ENCODE data around the gene CDH23. TPM values are rescaled to one million over a fixed set of nuclear protein-coding genes. Genes with fewer than 3 reads are reported as not detected.

The CDH23 gene
- total RNA-seq, 4 donors from 2014 or later, result 7.1 to 56.2 (median 25.4) TPM

- Histone ChIP-seq H3K27ac (no peak overlapping the region), H3K4me1 (peaks cover 5 to 23% of the 10 kb centered on the region in 2 donors), H3K4me3 (no peak overlapping the region), H3K27me3 (no peaks in the 10 kb centered on the region), H3K36me3 (no peaks in the 10 kb centered on the region), H3K9me3 (no peaks in the 10 kb centered on the region)
- no peak for DNase-seq
- intact Hi-C loops (cut with DNase I; ENCODE audit: low total_unique reads), result no loop called here
- TF ChIP-seq CTCF (IDR thresholded peaks at IDR 0.05) (no peak), POLR2A (IDR thresholded peaks at IDR 0.05) (no peak)
Observed at GRCh38 chr10:71761541-71762113, 364.9 kb downstream of the CDH23 start.

- Histone ChIP-seq H3K4me1 (peaks cover 10 to 27% of the 10 kb centered on the region in 2 donors), H3K36me3 (no peaks in the 10 kb centered on the region), H3K9me3 (no peaks in the 10 kb centered on the region), H3K4me3 (no peak overlapping the region), H3K27ac (no peak overlapping the region), H3K27me3 (no peaks in the 10 kb centered on the region)
- intact Hi-C loops (cut with DNase I; ENCODE audit: low total_unique reads), result no loop called here
- no peak for DNase-seq
- no peak for TF ChIP-seq POLR2A (IDR thresholded peaks at IDR 0.05)
- no peak for TF ChIP-seq CTCF (IDR thresholded peaks at IDR 0.05)
Observed at GRCh38 chr10:71762324-71762723, 365.6 kb downstream of the CDH23 start.

DNA sequence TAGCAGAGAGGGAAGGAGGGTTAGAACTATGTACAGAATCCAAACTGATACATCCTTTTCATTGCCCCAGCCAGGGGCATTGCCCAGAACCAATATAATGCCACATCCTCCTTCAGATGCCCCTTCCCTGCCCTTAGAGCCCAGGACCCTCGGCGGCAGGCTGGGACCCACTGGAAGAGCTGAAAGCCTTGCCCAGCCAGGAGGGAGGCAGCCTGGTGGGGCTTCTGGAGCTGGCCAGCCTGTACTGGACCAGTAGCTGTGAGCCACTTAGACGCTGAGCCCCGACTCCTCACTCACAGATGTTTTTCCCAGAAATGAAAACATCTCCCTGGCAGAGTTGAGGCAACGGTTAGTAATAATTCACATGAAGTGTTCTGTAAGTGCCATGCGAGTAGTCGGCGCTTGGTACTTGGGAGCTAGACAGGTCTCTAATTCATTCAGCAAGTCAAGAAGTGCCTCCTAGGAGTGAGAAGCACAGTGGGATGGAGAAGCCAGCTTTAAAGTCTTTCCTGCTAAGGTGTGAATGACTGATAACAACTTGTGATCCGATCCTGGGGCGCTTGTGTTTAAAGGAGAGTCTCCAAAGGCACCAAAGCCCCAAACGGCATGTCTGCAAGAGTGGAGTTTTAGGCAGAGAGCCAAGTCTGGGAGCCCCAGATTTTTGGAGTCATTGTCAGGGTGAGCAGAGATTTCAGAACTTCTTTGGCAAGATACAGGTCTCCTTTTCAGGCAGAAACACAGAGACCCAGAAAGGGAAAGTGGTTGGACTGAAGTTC lies 366.8 kb downstream of the CDH23 start:
- no peak for TF ChIP-seq CTCF (IDR thresholded peaks at IDR 0.05)
- TF ChIP-seq POLR2A (IDR thresholded peaks at IDR 0.05), result no peak
- intact Hi-C loops (cut with DNase I; ENCODE audit: low total_unique reads), result no loop called here
- H3K4me3 ChIP-seq, result no peak overlapping the region

GRCh38 chr10:71765176-71765904 lies 368.6 kb downstream of the CDH23 start:
- Histone ChIP-seq H3K4me3 (no peak overlapping the region), H3K4me1 (peaks cover 23 to 49% of the 10 kb centered on the region in 2 donors), H3K27me3 (no peaks in the 10 kb centered on the region), H3K9me3 (no peaks in the 10 kb centered on the region), H3K27ac (peak overlapping the region; percentile 94 to 97), H3K36me3 (no peaks in the 10 kb centered on the region)
- intact Hi-C loops (cut with DNase I; ENCODE audit: low total_unique reads), result no loop called here
- peak in 1 of 2 donors; percentile 48 for DNase-seq
- TF ChIP-seq POLR2A (IDR thresholded peaks at IDR 0.05) (no peak), CTCF (IDR thresholded peaks at IDR 0.05) (no peak)

More for the DNA sequence above, 366.8 kb downstream of the CDH23 start:
- no peak for DNase-seq
- no peaks in the 10 kb centered on the region for H3K9me3 ChIP-seq
- no peaks in the 10 kb centered on the region for H3K36me3 ChIP-seq
- peak overlapping the region; percentile 58 to 94 for H3K27ac ChIP-seq
- no peaks in the 10 kb centered on the region for H3K27me3 ChIP-seq
- H3K4me1 ChIP-seq, result peaks cover 22 to 39% of the 10 kb centered on the region in 2 donors

All from uterus (tissue), 4 donors.